GM19452 (cell line): ENCODE results near the gene C7orf33.

Source experiments
- ATAC-seq: cut with Tn5 transposase; IDR thresholded peaks from one replicate; pipeline ENCODE4 v1.9.1; 2021; ENCODE audit not compliant: unreplicated experiment

The C7orf33 gene

GRCh38 chr7:148624735-148625134 is 34.2 kb downstream of the C7orf33 start:
- no peak for ATAC-seq

DNA sequence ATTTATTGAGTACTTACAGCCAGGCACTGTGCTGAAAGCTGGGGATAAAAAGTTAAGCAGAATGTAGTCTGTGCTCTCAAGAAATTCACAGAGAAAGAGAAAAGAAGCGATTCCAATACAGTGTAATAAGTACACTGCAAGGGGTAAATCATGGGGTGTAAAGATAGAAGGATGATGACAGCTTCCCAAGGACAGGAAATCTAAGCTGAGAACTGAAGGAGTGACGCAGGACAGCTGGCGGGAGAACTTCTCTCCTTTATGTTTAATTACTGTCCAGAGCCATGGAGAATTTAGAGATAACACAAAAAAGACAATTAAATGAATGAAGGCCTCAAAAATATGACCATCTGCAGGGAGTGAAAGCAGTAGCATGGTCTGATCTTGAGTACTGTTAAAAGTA is 34.8 kb downstream of the C7orf33 start:
- ATAC-seq, result no peak

- no peak for ATAC-seq
These were observed 36.3 kb downstream of the C7orf33 start for GRCh38 chr7:148626828-148627227.

GRCh38 chr7:148628011-148628410 is 37.4 kb downstream of the C7orf33 start:
- no peak for ATAC-seq

DNA sequence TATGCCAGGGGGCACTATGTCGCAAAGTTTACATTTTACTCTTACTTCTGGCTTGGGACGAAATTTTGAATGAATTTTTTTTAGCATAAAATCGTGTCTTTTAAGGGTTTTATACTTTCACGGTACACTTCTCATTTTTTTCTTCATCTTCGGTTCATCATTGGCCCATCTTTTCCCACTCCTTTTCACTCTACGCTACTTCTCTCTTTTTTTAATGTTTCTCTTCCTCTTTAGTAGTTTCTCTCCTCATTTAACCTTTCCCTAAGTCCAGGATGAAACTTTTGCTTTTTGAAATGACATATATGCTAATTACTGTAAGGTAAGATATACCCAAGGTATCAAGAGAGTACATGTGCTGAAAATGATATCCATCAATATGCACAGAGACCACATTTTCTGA is 39.5 kb downstream of the C7orf33 start:
- no peak for ATAC-seq

DNA sequence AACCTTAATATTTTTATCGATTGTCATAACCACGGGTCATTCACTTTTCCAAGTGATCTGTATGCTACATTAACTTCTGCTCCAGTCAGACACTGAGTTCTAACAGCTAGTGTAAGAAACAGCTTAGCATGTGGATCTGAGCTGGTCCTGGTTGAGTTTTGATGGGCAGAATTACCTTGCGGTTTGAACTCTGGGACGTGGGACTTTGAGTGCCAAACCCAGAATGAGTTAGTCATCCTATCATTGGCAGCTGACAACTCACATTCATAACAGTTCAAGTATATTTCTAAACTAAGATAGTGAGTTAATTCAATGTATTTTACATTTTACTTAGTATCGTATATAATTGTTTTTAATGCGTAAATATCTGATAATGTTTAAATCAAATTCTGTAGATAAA is 43.2 kb downstream of the C7orf33 start:
- ATAC-seq, result no peak

- ATAC-seq, result no peak
These were observed 46.5 kb downstream of the C7orf33 start for GRCh38 chr7:148637094-148637493.

DNA sequence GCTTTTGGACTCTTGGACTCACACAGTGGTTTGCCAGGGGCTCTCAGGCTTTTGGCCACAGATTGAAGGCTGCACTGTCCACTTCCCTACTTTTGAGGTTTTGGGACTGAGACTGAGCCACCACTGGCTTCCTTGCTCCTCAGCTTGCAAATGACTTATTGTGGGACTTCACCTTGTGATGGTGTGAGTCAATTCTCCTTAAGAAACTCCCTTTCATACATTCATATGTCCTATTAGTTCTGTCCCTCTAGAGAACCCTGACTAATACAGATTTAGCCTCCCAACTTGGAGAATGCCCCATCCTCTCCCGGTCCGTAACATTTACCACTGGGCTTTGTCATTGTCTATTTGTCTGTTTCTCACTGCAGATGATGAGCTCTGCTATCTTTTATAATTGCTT is 55.3 kb downstream of the C7orf33 start:
- ATAC-seq, result no peak

DNA sequence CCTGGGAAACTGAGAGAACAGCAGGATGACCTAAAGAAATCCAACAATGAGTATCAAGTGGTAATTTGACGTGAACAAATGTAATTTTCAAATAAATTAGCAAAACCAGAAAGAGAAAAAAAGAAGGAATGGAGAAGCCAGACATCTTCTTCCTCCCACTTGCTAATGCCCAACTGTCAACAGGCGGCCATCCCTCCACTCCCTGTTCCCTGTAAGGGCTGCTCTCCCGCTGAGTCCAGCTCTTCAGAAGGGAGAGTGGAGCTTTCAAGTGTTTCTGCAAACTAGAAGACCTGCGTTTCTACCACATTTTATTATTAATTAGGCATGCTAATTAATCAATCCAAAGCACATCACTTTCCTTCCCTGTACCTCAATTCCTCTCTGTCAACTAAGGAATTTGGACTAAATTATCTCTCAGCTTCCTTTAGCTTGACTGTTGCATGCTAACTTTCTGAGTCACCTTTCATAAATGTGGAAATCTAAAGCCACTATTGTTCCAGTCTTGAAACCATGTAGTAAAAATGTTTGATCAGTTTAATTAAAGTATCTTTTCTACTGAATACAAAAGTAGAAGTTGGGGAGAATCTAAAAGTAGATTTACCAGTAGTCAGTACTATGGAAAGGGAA is 59.8 kb downstream of the C7orf33 start:
- ATAC-seq, result no peak

DNA sequence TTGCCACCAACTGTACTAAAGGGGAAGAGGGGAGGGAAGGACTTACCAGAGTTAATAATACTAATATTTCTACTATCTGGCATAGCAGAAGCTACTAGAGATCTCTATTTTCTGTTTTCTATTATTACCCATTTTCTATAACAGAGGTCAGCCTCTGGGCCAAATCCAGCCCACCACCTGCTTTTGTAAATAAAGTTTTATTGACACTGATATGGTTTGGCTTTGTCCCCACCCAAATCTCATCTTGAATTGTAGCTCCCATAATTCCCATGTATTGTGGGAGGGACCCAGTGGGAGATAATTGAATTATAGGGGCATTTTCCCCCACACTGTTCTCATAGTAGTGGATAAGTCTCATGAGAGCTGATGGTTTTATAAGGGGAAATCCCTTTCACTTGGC is 62.2 kb downstream of the C7orf33 start:
- no peak for ATAC-seq

DNA sequence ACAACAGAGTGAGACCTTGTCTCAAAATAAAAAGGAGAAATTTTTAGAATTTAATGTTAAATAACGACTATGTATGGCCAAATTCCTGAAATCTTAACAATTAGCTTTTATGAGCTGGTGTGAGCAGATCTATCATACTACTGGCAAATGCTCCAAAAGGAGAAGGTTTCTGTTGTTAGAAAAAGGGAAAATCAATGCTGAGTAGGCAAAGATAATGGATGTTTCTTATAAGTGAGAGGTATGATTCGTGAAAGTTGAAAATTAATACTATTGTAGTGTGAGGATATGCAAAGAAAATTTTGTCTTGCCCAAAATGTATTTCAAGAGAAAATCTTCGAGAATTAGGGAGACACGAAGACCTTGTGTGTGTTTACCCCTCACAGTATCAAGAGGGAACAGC is 67.4 kb downstream of the C7orf33 start:
- ATAC-seq, result no peak

DNA sequence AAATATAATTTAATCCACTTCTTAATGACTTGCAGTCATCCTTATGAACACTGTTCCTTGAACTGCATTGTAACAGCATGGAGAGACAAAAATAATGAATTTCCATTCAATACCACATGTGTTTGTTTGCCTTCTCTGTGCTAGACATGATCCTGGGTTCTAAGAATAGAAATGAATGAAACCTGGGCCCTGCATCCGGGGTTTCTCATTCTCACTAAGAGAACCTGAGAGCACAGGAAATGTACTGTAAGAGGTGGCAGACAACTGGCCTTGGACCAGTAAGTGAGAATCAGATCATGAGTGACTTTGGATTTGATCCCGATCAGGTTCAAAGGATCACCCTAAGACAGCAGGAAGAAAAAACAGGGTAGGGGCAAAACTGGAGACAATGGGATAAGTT is 70.9 kb downstream of the C7orf33 start:
- no peak for ATAC-seq

DNA sequence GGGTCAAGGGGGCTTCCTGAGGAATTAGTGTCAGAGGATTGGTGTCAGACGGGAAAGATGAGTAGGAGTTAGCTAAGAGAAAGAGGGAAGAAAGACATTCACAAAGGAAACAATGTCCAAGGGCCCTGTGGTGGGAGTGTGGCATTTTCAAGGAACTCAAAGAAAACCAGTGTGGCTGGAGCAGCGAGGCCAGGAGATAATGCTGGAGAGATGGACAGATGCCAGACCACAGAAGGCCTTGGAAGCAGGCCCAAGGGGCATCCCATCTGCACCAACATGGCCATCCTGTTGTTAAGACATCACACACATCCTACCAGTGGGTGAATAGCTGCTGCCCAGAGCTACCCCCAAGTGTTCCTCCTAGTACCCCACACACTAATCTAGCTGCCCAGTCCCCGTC is 72.1 kb downstream of the C7orf33 start:
- no peak for ATAC-seq

DNA sequence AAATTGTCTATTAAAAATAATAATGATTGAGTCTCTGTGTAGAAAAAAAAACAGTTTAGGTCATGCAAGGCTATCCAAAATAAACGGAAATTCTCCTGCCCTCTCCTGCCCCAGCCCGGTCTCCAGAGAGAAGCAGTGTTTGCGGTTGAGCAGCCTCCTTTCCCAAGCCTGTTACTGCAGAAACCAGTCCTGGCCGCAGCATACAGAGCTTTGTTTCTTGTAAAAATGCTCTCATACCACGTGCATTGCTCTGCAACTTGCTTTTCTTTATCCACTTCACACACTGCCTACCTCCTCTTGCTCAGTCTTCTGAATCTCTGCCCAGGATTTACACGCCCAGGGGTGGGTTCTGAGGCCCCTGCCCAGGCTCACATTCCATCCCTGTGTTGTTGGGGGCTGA is 73.8 kb downstream of the C7orf33 start:
- ATAC-seq, result no peak

DNA sequence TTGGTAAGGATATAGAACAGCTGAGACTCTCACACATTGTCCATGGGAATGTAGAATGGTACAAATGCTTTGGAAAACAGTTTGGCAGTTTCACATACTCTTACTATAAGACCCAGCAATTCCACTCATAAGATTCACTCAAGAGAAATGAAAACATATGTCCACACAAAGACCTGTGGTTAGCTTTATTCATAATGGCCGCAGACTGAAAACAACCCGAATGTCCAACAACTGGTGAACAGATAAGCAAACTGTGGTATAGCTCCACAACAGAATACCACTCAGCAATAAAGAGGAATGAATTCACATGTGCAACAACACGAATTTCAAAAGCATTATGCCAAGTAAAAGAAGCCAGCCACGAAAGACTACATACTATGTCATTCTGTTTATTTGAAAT is 74.7 kb downstream of the C7orf33 start:
- no peak for ATAC-seq
